ENCODE measurements around the gene MAPK14. TPM values are rescaled to one million over a fixed set of nuclear protein-coding genes. Genes with fewer than 3 reads are reported as not detected.

The MAPK14 gene
- total and polyA plus RNA-seq, 2 experiments from 2014 or later = 41.6 to 96.2 TPM

DNA sequence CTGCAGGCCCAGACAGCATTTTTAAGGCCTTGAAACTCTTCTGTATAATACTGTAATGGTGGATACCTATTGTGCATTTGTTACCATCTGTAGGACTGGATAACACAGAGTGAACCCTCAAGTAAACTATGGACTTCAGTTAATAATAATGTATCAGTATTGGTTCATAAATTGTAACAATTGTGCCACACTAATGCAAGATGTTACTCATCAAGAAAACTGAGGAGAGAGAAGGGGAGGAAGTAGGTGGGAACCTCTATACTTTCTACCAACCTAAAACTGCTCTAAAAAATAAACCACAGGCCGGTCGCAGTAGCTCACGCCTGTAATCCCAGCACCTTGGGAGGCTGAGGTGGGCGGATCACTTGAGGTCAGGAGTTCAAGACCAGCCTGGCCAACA, 113.5 kb downstream of the MAPK14 start:
- no peaks in the 10 kb centered on the region for H3K27me3 ChIP-seq
- no peak overlapping the region for H3K27ac ChIP-seq
- peaks cover 10% of the 10 kb centered on the region for H3K4me1 ChIP-seq (ENCODE audit: low read depth)

DNA sequence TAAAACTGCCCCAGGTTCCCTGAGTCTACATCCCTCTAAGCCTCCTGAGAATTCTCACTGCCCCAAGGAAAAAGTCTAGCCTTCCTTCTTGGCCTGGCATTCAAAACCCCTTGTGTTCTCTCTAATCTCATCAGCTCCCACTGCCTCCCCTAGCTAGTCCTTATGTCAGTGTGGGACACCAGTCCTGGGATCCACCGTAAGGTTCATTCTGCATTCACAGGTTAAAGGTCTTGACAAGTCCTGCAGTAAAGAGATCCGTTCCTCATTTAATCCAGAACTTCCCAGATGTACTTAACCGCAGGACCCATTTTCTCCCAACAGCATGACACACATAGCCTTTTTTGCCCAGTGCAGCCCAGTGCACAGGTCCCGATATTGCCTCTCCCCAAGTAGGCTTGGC, 114.4 kb downstream of the MAPK14 start:
- TF ChIP-seq, protein P1, sequence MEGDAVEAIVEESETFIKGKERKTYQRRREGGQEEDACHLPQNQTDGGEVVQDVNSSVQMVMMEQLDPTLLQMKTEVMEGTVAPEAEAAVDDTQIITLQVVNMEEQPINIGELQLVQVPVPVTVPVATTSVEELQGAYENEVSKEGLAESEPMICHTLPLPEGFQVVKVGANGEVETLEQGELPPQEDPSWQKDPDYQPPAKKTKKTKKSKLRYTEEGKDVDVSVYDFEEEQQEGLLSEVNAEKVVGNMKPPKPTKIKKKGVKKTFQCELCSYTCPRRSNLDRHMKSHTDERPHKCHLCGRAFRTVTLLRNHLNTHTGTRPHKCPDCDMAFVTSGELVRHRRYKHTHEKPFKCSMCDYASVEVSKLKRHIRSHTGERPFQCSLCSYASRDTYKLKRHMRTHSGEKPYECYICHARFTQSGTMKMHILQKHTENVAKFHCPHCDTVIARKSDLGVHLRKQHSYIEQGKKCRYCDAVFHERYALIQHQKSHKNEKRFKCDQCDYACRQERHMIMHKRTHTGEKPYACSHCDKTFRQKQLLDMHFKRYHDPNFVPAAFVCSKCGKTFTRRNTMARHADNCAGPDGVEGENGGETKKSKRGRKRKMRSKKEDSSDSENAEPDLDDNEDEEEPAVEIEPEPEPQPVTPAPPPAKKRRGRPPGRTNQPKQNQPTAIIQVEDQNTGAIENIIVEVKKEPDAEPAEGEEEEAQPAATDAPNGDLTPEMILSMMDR (IDR thresholded peaks at IDR 0.05; ENCODE audit: low read depth, low read length) = no peak
- no peaks in the 10 kb centered on the region for H3K36me3 ChIP-seq

More for the DNA sequence above, 113.5 kb downstream of the MAPK14 start:
- Histone ChIP-seq H3K9me3 (ENCODE audit: low read depth) (no peaks in the 10 kb centered on the region), H3K36me3 (no peaks in the 10 kb centered on the region), H3K4me3 (no peak overlapping the region)
- no peak for DNase-seq (ENCODE audit: low read depth in 1 of 2, low spot score in 1 of 2)
- TF ChIP-seq, protein P1 (IDR thresholded peaks at IDR 0.05; ENCODE audit: low read depth, low read length) = no peak

DNA sequence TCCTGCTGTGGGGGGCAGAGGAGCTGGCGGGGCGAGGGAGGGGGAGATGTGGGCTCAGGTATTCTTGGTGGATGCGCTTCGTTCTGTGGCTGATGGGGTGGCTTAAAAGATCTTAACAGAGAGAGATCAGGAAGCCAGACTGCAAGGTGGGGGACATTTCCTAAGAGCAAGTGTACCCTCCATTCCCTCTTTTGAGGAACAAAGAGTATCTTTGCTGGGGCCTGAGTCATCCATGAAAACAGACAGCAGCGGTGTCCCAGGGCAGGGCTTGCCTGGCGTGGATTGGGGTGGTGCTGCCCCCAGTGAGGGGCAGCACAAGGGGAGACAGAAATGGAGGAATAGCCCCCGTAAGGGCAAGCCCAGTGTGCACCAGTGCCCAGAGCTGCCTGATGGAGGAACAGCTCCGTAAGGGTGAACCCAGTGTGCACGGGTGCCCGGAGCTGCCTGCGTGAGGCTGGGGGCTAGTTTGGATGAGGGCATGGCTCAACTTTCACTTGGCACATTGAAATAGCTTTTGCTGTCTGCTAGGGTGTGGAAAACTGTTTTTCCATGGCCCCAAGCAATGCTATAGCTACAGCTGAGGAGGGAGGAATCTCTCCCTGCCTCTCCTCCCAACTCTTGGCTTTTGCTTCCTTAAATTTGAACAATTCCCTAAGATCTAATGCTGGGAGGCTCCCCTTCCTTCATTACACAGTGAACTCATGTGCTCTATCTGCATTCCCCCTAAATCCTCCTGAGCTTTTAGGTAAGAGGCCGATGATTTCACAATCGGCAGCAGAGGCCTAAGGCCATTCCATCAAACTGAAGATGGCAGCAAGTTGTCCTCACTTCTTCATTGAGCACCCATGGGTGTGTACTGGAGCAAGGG, 115.6 kb downstream of the MAPK14 start:
- no peak overlapping the region for H3K27ac ChIP-seq
- H3K4me3 ChIP-seq = no peak overlapping the region
- peaks cover 10% of the 10 kb centered on the region for H3K4me1 ChIP-seq (ENCODE audit: low read depth)
- TF ChIP-seq, protein P1 (IDR thresholded peaks at IDR 0.05; ENCODE audit: low read depth, low read length) = no peak
- no peaks in the 10 kb centered on the region for H3K27me3 ChIP-seq
- H3K36me3 ChIP-seq = no peaks in the 10 kb centered on the region
- no peak for DNase-seq (ENCODE audit: low read depth in 1 of 2, low spot score in 1 of 2)
- H3K9me3 ChIP-seq (ENCODE audit: low read depth) = no peaks in the 10 kb centered on the region

More for the DNA sequence above, 114.4 kb downstream of the MAPK14 start:
- no peak for DNase-seq (ENCODE audit: low read depth in 1 of 2, low spot score in 1 of 2)
- Histone ChIP-seq H3K9me3 (ENCODE audit: low read depth) (no peaks in the 10 kb centered on the region), H3K4me1 (ENCODE audit: low read depth) (peaks cover 10% of the 10 kb centered on the region), H3K4me3 (no peak overlapping the region), H3K27me3 (no peaks in the 10 kb centered on the region), H3K27ac (no peak overlapping the region)

DNA sequence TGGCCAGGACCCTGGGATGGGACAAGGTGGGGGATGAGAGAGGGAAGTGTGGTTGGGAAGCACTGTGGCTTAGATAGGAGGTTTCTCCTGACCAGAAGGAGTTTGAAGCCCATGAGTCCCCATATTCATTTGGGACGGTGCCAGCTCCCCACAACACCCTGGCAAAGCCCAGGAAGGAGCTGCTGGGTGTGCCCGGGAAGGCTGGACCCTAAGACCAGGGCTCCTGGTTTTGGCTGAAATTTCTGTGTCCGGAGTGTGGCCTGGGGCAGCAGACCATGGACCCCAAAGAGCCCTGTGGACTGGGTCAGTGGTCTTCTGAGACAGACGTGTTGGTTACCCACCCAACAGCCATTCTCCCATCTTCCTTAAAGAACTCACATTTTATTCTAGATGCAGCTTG, 117.9 kb downstream of the MAPK14 start:
- Histone ChIP-seq H3K4me1 (ENCODE audit: low read depth) (peaks cover under 1% of the 10 kb centered on the region), H3K9me3 (ENCODE audit: low read depth) (no peaks in the 10 kb centered on the region), H3K27ac (no peak overlapping the region), H3K36me3 (no peaks in the 10 kb centered on the region), H3K4me3 (no peak overlapping the region), H3K27me3 (no peaks in the 10 kb centered on the region)
- TF ChIP-seq, protein P1 (IDR thresholded peaks at IDR 0.05; ENCODE audit: low read depth, low read length) = no peak
- DNase-seq (ENCODE audit: low read depth in 1 of 2, low spot score in 1 of 2) = no peak

DNA sequence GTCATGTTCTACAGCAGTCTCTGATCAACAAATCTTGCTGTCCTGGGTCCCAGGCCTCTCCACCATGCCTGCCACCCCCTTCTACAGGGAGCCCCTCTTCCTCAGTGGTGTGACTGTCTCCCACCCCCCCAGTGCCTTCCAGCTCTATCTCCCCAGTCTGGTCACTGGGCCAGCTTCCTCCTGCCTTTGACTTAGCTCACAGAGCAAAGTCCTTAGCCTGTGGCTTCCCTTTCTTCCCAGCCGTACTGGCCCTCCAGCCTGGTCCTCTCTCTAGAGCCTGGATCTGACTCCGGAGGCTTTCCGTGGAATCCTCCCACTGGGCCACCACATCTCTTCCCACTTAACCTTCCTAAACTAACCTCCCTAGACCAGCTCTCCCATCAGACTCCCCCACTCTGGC, 119.7 kb downstream of the MAPK14 start:
- Histone ChIP-seq H3K27ac (no peak overlapping the region), H3K4me1 (ENCODE audit: low read depth) (no peaks in the 10 kb centered on the region), H3K27me3 (no peaks in the 10 kb centered on the region), H3K9me3 (ENCODE audit: low read depth) (no peaks in the 10 kb centered on the region), H3K4me3 (no peak overlapping the region), H3K36me3 (no peaks in the 10 kb centered on the region)
- TF ChIP-seq, protein P1 (IDR thresholded peaks at IDR 0.05; ENCODE audit: low read depth, low read length) = no peak
- DNase-seq (ENCODE audit: low read depth in 1 of 2, low spot score in 1 of 2) = no peak
